NCI-H524 treated with DMSO at 0.1 percent for 48 hours (cell line): Measurements from ENCODE around the gene HCK.
"Not testable (repeated sequence)": the region's sequence is repeated elsewhere in the genome, so short reads cannot be mapped to it uniquely, and the experiment has no call there.

ENCODE experiments used
- DNase-seq: peaks from one replicate; lab custom pipeline; 2025; lab: John Stamatoyannopoulos, UW

The HCK gene

GRCh38 chr20:32108814-32109391, 56.9 kb downstream of the HCK start:
- DNase-seq: no peak

GRCh38 chr20:32109392-32110172, 57.5 kb downstream of the HCK start, which contains the start of gene TM9SF4:
TSS of gene TM9SF4 (plus strand) at chr20:32109714. CDS start at chr20:32109741, 27 bp downstream.
- DNase-seq: peak; percentile 90

DNA sequence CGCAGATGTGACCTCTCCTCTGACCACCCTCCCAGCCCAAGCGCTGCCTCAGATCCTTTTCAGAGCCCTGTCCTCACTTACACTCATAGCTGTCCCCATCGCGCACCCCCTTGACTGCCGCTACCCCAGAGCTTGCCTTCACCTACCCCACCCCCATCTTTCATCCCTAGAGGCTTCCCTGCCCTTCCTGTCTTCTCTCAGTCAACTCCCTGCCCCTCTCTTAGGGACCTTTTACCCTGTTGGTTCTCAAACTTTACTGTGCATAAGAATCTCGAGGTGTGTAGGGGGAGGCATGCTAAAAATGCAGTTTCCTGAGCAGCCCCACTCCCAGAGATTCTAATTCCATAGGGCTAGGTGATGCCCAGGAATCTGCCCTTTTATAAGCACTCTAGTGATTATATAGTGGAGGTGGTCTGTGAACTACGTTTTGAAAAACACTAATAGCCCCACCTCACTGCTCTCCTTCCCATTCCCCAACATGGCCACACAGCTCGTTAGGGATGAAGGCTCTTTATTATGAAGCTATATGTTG, 58.2 kb downstream of the HCK start:
- DNase-seq: no peak

DNA sequence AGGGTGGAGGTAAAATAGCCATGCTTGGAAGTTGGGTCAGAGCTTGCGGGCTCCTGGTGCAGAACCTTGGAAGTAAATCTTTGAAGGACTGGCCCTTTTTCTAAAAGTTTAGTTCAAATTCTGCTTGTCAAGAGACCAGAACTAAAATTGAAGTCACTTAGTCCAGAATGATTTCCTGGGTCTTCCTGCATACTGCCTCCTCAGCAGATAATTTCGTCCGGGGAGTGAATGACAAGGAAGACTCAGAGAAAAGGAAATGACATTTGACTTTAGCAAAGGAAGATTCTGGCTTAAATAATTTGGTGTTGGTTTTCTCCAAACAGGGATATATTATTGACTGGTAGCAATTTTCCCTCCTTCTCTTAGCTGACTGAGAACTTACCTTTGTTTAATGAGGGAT, 58.7 kb downstream of the HCK start:
- no peak for DNase-seq

- DNase-seq: no peak
Observed at GRCh38 chr20:32111156-32111686, 59.2 kb downstream of the HCK start.

DNA sequence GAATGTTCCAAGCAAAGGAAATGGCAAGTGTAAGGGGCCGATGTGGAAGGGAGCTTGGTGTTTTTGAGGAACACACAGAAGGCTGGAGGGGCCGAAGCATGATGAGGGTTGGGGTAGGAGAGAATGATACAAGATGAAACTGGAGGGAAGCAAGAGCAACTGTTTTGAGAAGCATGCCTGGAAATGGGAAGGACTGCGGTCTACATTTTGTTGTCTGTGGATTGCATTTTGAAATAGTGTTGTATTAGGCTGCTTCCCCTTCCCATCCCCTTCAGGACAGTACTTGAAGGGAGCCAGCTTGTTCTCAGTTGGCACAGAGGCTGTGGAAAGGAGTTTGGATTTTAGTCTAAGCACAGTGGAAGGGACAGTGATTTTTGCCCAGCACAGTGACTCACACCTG, 59.7 kb downstream of the HCK start:
- DNase-seq: no peak

GRCh38 chr20:32112841-32113240, 60.8 kb downstream of the HCK start:
- no peak for DNase-seq

- no peak for DNase-seq
Observed at GRCh38 chr20:32113591-32114260, 61.7 kb downstream of the HCK start.

- no peak for DNase-seq
Observed at GRCh38 chr20:32114305-32114960, 62.4 kb downstream of the HCK start.

GRCh38 chr20:32115211-32115767, 63.2 kb downstream of the HCK start:
- DNase-seq: no peak

DNA sequence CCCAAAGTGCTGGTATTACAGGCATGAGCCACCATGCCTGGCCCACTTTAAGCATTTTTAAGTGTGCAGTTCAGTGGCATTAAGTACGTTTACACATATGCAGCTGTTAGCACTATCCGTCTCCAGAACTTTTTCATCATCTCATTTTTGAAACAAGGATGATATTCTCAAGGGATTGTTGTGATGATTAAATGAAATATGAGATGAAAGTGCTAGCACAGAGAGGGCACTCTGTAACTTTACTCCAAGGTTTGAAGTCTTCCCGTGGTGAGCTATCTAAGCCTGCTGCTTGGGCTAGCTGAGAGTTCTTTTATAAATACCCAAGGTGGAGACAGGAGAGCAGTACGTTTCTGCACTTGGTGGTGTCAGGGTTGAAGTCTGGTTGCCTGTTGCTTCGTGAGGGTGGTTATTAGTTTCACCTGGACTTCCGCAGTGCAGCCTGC, 64.1 kb downstream of the HCK start:
- peak; percentile 91 for DNase-seq

DNA sequence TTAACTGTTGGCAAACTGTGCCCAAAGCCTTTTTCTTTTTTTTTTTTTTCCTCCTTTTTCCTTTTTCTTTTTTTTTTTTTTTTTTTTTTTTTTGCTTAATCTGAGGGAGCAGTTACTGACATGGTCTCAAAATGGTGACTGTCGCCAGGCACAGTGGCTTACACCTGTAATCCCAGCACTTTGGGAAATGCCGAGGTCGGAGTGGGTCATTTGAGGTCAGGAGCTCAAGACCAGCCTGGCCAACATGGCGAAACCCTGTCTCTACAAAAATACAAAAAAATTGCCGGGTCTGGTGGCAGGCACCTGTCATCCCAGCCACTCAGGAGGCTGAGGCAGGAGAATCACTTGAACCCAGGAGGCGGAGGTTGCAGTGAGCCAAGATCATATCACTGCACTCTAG, 64.8 kb downstream of the HCK start:
- DNase-seq: not testable (repeated sequence)

GRCh38 chr20:32118427-32118826, 66.4 kb downstream of the HCK start:
- DNase-seq: not testable (repeated sequence)

DNA sequence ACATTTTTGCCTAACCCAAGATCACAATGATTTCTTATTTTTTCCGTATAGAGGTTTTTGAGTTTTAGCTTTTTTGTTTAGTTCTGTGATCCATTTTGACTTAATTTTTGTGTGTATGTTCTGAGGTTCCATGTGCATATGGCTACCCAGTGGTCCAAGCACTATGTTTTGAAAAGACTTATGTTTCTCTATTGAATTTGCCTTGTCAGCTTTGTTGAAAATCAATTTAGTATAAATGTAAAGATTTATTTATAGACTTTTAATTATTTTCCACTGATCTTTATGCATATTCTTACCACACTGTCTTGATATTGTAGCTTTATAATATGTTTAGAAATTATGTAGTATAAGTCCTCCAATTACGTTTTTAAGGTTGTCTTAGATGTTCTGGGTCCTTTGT, 67.7 kb downstream of the HCK start:
- DNase-seq: no peak

DNA sequence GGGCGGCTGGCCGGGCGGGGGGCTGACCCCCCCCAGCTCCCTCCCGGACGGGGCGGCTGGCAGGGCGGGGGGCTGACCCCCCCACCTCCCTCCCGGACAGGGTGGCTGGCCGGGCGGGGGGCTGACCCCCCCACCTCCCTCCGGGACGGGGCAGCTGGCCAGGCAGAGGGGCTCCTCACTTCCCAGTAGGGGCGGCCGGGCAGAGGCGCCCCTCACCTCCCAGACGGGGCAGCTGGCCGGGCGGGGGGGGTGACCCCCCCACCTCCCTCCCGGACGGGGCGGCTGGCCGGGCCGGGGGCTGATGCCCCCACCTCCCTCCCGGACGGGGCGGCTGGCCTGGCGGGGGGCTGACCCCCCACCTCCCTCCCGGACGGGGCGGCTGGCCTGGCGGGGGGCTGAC, 69.9 kb downstream of the HCK start:
- DNase-seq: not testable (repeated sequence)

DNA sequence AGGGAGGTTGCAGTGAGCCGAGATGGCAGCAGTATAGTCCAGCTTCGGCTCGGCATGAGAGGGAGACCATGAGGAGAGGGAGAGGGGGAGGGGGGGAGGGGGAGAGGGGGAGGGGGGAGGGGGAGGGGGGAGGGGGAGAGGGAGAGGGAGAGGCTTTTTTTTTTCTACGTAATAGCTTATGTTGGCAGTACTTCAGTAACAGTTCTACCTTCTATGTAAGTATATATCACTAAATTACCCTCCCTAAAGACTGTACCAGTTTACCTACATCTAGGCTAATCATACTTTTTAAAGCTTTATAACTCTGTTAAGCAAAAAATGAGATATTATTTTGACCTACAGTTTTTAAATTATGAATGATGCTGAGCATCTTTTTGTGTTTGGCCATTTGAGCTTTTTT, 71.0 kb downstream of the HCK start:
- no peak for DNase-seq

DNA sequence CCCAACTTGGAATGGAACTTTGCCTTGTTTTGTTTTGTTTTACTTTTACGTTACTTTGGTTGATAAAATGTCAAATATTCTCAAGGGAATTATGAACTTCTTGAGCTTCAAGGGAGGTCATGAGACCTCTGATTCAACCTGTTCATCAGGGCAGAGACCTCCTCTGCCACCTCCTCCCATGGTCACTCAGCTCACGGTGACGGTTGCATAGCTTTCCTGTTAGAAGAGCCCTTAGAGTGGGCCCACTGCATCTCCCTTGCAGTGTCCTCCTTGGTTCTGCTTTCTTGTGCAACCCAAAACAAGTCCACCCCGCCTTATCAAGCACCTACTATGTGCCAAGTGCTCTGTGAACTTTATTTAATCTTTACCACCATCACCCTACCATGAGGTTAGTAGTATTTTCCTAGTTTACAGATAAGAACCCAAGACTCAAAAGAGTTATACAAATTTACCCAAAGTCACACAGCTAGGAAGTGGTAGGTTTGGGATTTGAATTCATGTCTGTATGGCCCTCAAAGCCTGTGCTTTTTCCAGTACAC, 72.9 kb downstream of the HCK start:
- DNase-seq: no peak

DNA sequence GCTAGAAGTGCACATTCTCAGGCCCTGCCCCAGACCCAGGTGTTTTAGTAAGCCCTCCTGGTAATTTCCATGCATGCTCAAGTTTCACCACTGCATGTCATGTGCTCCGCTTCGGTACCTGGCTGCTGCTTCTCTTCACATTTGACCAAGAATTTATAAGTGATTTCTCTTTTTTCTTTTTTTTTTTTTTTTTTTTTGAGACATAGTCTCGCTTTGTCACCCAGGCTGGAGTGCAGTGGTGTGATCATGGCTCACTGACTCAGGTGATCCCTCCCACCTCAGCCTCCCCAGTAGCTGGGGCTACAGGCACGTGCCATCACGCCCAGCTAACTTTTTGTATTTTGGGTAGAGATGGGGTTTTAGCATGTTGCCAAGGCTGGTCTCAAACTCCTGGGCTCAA, 73.5 kb downstream of the HCK start:
- no peak for DNase-seq

DNA sequence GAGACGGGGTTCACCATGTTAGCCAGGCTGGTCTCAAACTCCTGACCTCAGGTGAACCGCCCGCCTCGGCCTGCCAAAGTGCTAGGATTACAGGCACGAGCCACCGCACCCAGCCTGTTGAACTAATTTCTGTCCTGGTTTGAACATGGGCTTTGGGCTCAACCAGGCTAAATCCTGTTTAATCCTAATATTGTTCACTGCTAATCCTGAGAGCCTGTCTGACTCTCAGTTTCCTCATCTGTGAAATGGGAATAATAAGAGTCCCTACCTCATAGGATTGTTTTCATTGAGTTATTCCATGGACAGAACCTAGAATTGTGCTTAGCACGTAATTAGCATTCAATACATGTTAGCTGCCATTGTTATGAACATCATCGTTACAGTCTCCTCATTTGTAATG, 74.9 kb downstream of the HCK start:
- DNase-seq: no peak

DNA sequence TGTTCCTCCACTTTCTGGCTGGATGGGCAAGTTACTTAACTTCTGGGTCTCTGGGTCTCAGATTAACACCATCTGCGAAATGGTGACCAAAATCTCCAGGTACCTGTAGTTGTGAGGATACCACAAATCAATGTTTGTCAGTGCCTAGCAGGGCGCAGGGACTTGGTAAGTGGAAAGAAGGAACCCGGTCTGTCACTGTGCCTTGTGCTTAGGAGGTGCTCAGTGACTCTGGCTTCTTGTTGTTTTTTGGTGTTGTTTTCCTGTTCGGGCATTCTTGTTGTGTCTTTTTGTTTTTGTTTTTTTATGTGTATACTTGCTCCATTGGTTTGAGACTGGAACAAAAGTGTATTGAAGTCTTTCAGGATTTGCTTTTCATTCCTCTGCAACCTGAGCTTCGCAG, 75.3 kb downstream of the HCK start:
- no peak for DNase-seq

DNA sequence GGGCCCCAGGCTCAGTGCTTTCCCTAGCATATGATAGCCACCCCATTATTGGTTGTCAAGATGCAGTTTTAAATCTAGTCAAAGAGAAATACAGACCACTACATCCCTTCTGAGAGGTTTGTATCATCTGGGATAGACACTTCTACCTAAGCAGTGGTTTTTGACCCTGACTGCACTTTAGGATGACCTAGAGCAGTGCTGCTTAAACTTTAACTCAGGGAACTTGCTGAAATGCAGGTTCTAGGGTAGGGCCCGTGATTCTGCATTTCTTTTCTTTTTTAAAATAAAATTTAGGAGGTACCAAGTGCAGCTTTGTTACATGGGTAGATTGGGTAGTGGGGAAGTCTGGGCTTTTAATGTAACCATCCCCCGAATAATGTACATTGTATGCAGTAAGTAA, 76.1 kb downstream of the HCK start:
- DNase-seq: no peak

DNA sequence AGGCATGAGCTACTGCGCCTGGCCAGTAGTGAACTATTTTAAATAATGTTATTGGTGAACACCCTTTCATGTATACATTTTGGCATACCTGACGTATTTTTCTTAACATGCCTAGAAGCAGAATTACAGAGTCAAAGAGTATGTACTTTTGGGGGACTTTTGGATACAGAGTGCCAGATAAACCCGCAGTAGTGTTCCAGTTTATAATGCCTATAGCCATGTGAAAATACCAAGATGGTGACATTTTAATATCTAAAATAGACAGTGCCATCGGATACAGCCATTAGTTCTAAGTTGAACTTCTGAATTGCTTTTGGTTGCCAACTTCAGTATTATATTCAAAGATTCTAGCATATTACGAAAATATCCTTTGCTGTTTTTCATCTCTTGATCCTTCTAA, 77.8 kb downstream of the HCK start:
- no peak for DNase-seq
